Activated CD8-positive, alpha-beta T cell treated with anti-CD3 and anti-CD28 coated beads for 36 hours (primary cell): ENCODE results near the gene FAM168A. TPM values are rescaled to one million over a fixed set of nuclear protein-coding genes. Genes with fewer than 3 reads are reported as not detected.

ENCODE experiments used
- ATAC-seq: fragments of 200-7000 bp; cut with Tn5 transposase; one replicate; pipeline ENCODE4 v1.10.0; 2021; ENCODE audit warnings: mild to moderate bottlenecking, moderate library complexity
- CTCF ChIA-PET: fragments of 350-600 bp; sonication (Branson Sonifier 250); formaldehyde crosslinking; loops from one replicate; lab custom pipeline; 2021; ENCODE audit warnings: antibody characterized with exemption; lab: Charles Lee
- POLR2A ChIA-PET: fragments of 350-600 bp; sonication (Branson Sonifier 250); formaldehyde crosslinking; loops from one replicate; lab custom pipeline; 2021; ENCODE audit warnings: antibody characterized with exemption; lab: Charles Lee
- DNase-seq: peaks from one replicate; pipeline ENCODE4 v3.0.0-alpha.2; 2020
- H3K27ac Mint-ChIP-seq: one replicate; pipeline ENCODE4 v1.8.0; 2021; ENCODE audit warnings: mild to moderate bottlenecking, mixed read lengths
- H3K27me3 Mint-ChIP-seq: one replicate; pipeline ENCODE4 v1.8.0; 2021; ENCODE audit warnings: mixed read lengths
- H3K36me3 Mint-ChIP-seq: one replicate; pipeline ENCODE4 v1.8.0; 2021; ENCODE audit warnings: low read depth, mixed read lengths
- H3K4me1 Mint-ChIP-seq: one replicate; pipeline ENCODE4 v1.8.0; 2021; ENCODE audit warnings: low read depth, mixed read lengths
- H3K4me3 Mint-ChIP-seq: one replicate; pipeline ENCODE4 v1.8.0; 2021; ENCODE audit warnings: mild to moderate bottlenecking, moderate library complexity, mixed read lengths
- H3K9me3 Mint-ChIP-seq: one replicate; pipeline ENCODE4 v1.8.0; 2021; ENCODE audit warnings: mixed read lengths
- CTCF ChIP-seq: fragments of 200-600 bp; IDR thresholded peaks from one replicate; pipeline ENCODE4 v1.8.0; 2022; ENCODE audit warnings: antibody characterized with exemption, mild to moderate bottlenecking
- intact Hi-C: fragments of 100-400 bp; cut with micrococcal nuclease; formaldehyde crosslinking; loops from one replicate; pipeline ENCODE4 v1.10.0; 2022
- total RNA-seq, 2 experiments: library from RNA; stranded (reverse); gene quantifications; one replicate each; pipeline ENCODE4 v1.2.3, GENCODE V29; 2021

Gene FAM168A
- total RNA-seq, 2 experiments from 2014 or later, result 13.0 to 14.2 TPM

GRCh38 chr11:73365352-73366264, 232.3 kb downstream of the FAM168A start:
- Mint-ChIP-seq H3K4me1 (peaks cover 33% of the 10 kb centered on the region), H3K9me3 (peaks cover 3% of the 10 kb centered on the region), H3K36me3 (peaks cover 2% of the 10 kb centered on the region), H3K4me3 (no peak overlapping the region), H3K27me3 (no peaks in the 10 kb centered on the region), H3K27ac (peak overlapping the region; percentile 89)
- intact Hi-C loops, result no loop called here
- ChIA-PET POLR2A (interaction anchor here (1.2 kb wide), 1 partner anchor 12 kb away, joined by 3 read pairs; no protein-coding TSS in a partner anchor), CTCF (interaction anchor here (1.0 to 4.0 kb wide), 5 partner anchors 14 to 261 kb away, joined by 3 to 43 read pairs (median 4); no protein-coding TSS in a partner anchor)
- ATAC-seq (peak; percentile 9), DNase-seq (no peak)
- no peak for TF ChIP-seq CTCF

GRCh38 chr11:73363147-73363546, 234.8 kb downstream of the FAM168A start:
- ChIA-PET CTCF (interaction anchor here (0.8 to 4.0 kb wide), 2 partner anchors 11 to 14 kb away, joined by 3 to 43 read pairs; no protein-coding TSS in a partner anchor), POLR2A (interaction anchor here (1.1 to 2.1 kb wide), 3 partner anchors 12 to 27 kb away, joined by 3 to 5 read pairs (median 4); no protein-coding TSS in a partner anchor)
- H3K9me3 Mint-ChIP-seq, result peaks cover 3% of the 10 kb centered on the region
- peaks cover 2% of the 10 kb centered on the region for H3K36me3 Mint-ChIP-seq
- H3K4me1 Mint-ChIP-seq, result peaks cover 28% of the 10 kb centered on the region
- no peak overlapping the region for H3K4me3 Mint-ChIP-seq
- intact Hi-C loops, result no loop called here
- no peak for ATAC-seq
- no peak for DNase-seq
- H3K27me3 Mint-ChIP-seq, result no peaks in the 10 kb centered on the region
- TF ChIP-seq CTCF, result no peak
- H3K27ac Mint-ChIP-seq, result no peak overlapping the region

- H3K9me3 Mint-ChIP-seq, result peaks cover 3% of the 10 kb centered on the region
Observed at GRCh38 chr11:73361953-73362776, 235.7 kb downstream of the FAM168A start.

GRCh38 chr11:73360743-73361369, 237.1 kb downstream of the FAM168A start:
- DNase-seq, result no peak
- POLR2A ChIA-PET, result no interaction called here
- H3K27ac Mint-ChIP-seq, result no peak overlapping the region
- H3K9me3 Mint-ChIP-seq, result no peaks in the 10 kb centered on the region
- H3K36me3 Mint-ChIP-seq, result no peaks in the 10 kb centered on the region
- CTCF ChIA-PET, result interaction anchor here (0.8 to 4.0 kb wide), 17 partner anchors 11 to 302 kb away, joined by 3 to 52 read pairs (median 5); partner anchors contain the start of gene ARHGEF17
- no peaks in the 10 kb centered on the region for H3K27me3 Mint-ChIP-seq
- no peak for ATAC-seq
- no peak overlapping the region for H3K4me3 Mint-ChIP-seq
- TF ChIP-seq CTCF, result no peak
- H3K4me1 Mint-ChIP-seq, result peaks cover 7% of the 10 kb centered on the region
- intact Hi-C loops, result no loop called here

More at GRCh38 chr11:73361953-73362776, 235.7 kb downstream of the FAM168A start:
- H3K27me3 Mint-ChIP-seq, result no peaks in the 10 kb centered on the region
- intact Hi-C loops, result no loop called here
- ChIA-PET POLR2A (no interaction called here), CTCF (interaction anchor here (2.7 to 4.0 kb wide), 3 partner anchors 10 to 12 kb away, joined by 8 to 52 read pairs (median 43); no protein-coding TSS in a partner anchor)
- ATAC-seq, result no peak
- no peak for DNase-seq
- TF ChIP-seq CTCF, result no peak
- no peak overlapping the region for H3K27ac Mint-ChIP-seq
- peaks cover 18% of the 10 kb centered on the region for H3K4me1 Mint-ChIP-seq
- H3K36me3 Mint-ChIP-seq, result peaks cover 2% of the 10 kb centered on the region
- H3K4me3 Mint-ChIP-seq, result no peak overlapping the region
